Retinal pigment epithelial cell (primary cell): ENCODE data around the gene MRS2.
"Not testable (repeated sequence)": the region's sequence is repeated elsewhere in the genome, so short reads cannot be mapped to it uniquely, and the experiment has no call there.

Experiments used
- DNase-seq: peaks from one replicate; pipeline ENCODE4 v3.0.0-alpha.2; 2010; ENCODE audit warnings: low read depth
- H3K4me3 ChIP-seq: 2 replicates; pipeline ENCODE4 v1.5.1; 2011; ENCODE audit warnings: mild to moderate bottlenecking, low read length, control low read depth, moderate library complexity
- CTCF ChIP-seq: conservative IDR thresholded peaks from 2 replicates; pipeline ENCODE4 v1.5.1; 2011; ENCODE audit warnings: low read depth, low read length, control low read depth, inconsistent platforms

The MRS2 gene

GRCh38 chr6:24405262-24405661, 2.5 kb downstream of the MRS2 start:
- DNase-seq, result no peak
- TF ChIP-seq CTCF, result no peak
- no peak overlapping the region for H3K4me3 ChIP-seq

- DNase-seq, result no peak
- TF ChIP-seq CTCF, result no peak
- H3K4me3 ChIP-seq, result no peak overlapping the region
Observed at GRCh38 chr6:24408719-24409410, 6.1 kb downstream of the MRS2 start.

- no peak for TF ChIP-seq CTCF
- no peak overlapping the region for H3K4me3 ChIP-seq
- no peak for DNase-seq
Observed at GRCh38 chr6:24410622-24411021, 7.9 kb downstream of the MRS2 start.

GRCh38 chr6:24412294-24412693, 9.6 kb downstream of the MRS2 start:
- no peak for DNase-seq
- TF ChIP-seq CTCF, result no peak

GRCh38 chr6:24414531-24414930, 11.8 kb downstream of the MRS2 start:
- not testable (repeated sequence) for DNase-seq

More at GRCh38 chr6:24412294-24412693, 9.6 kb downstream of the MRS2 start:
- no peak overlapping the region for H3K4me3 ChIP-seq

DNA sequence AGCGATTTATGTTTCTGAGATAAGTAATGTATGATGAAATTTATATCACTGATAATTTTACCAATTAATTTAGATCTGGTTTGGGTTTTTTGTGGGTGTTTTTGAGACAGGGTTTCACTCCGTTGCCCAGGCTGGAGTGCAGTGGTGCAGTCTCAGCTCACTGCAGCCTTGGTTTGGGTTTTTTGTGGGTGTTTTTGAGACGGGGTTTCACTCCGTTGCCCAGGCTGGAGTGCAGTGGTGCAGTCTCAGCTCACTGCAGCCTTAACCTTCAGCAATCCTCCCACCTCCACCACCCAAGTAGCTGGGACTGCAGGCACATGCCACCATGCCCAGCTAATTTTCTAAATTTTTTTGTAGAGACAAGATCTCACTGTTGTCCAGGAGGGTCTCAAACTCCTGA, 13.0 kb downstream of the MRS2 start:
- no peak for TF ChIP-seq CTCF
- no peak for DNase-seq
- H3K4me3 ChIP-seq, result no peak overlapping the region

More at GRCh38 chr6:24414531-24414930, 11.8 kb downstream of the MRS2 start:
- H3K4me3 ChIP-seq, result not testable (repeated sequence)

- no peak for DNase-seq
- TF ChIP-seq CTCF, result no peak
- H3K4me3 ChIP-seq, result no peak overlapping the region
Observed at GRCh38 chr6:24419526-24419925, 16.8 kb downstream of the MRS2 start.

DNA sequence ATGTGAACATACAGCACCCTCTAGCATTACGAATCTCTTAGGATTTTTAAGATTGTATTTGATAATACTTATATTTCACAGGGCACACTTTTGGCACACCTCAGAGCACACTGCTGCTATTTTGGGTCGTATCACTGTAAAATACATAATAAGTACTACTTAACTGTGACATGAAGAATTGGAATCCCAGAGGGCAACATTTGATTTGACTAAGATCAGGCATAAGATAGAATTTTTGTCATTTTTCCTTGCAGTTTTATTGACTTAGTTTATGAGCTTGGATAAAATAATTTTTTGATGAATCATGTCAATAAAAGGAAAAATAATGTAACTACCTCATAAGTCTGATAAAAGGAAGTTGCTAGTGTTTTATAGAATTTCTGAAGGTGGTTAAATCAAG, 22.4 kb downstream of the MRS2 start:
- H3K4me3 ChIP-seq, result no peak overlapping the region

More for the DNA sequence above, 22.4 kb downstream of the MRS2 start:
- no peak for TF ChIP-seq CTCF
- DNase-seq, result no peak
